Astrocyte of the hippocampus (primary cell): ENCODE results near the gene KRT76.

ENCODE experiments used
- DNase-seq: peaks from one replicate; pipeline ENCODE4 v3.0.0; 2011; ENCODE audit warnings: low read depth, low spot score

The KRT76 gene

GRCh38 chr12:52776913-52777395, at the start of gene KRT76:
Gene KRT76 (minus strand): TSS chr12:52777345. CDS start chr12:52777291, 54 bp downstream.
- no peak for DNase-seq

- DNase-seq: no peak
Observed at GRCh38 chr12:52825961-52826360, 48.8 kb upstream of the KRT76 start.

GRCh38 chr12:52824741-52825410, 47.7 kb upstream of the KRT76 start:
- DNase-seq: no peak

DNA sequence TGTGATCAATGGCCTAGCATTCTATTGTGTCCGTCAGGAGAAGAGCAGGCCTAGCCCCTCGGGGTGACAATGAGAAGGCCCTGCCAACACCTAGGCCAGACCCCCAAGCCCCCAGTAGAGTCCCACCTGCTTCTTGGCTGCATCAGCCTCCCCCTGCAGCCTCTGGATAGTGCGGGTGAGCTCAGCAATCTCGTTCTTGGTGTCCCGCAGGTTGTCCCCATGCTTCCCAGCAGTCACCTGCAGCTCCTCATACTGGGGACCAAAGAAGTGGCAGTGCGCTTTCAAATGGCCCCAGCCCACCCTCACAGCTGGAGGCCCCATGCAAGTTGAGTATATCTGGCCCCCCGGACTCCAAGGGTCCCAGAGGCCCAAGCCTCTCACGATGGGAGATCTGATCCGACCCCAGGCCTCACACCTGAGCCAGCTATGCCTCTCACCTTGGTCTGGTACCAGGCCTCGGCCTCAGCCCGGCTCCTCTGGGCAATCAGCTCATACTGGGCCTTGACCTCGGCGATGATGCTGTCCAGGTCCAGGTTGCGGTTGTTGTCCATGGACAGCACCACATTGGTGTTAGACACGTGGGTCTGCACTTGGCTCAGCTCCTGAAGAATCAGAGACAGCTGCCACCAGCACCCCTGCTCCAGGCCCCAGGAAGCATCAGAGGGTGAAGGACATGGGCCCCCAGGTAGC, 46.8 kb upstream of the KRT76 start:
- DNase-seq: no peak

- DNase-seq: no peak
Observed at GRCh38 chr12:52822771-52823510, 45.8 kb upstream of the KRT76 start.

- peak; percentile 13 for DNase-seq
Observed at GRCh38 chr12:52821826-52822660, 44.9 kb upstream of the KRT76 start.

- DNase-seq: no peak
Observed at GRCh38 chr12:52821071-52821730, 44.1 kb upstream of the KRT76 start.

GRCh38 chr12:52820521-52820920, 43.4 kb upstream of the KRT76 start:
- no peak for DNase-seq

DNA sequence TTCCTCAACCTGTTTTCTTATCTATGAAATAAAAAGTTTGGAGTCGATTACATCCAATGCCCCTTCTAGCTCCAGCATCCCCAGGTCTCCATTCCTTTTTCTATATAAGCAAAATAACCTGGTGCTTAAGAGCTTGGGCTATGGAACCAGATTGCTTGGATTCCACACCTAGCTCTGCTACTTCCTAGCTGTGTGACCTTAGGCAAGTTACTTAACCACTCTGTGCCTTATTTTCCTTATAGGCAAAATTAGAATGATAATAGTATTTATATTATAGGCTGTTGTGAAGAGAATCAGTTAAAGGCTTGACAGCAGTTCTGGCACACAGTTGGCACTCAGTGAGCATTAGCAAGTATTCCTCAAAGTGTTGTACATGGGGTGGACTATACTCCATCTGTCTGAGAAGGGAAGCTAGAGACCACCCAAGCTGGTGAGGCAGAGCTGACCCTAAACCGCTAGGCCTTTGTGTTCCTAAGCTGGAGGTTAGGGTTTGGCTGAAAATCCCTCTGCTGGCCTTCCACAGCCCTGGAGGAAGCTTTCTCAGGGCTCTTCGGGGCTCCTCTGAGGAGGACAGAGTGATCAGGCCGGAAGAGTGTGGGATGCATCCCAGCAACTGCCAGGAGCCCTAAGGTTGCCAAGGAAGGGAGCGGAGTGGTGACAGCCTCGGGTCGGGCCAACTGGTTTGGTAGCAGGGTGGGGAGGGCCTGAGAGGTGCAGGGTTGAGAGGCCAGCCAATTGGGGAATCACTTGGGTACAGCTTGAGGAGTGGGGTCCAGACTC, 42.8 kb upstream of the KRT76 start:
- DNase-seq: no peak

DNA sequence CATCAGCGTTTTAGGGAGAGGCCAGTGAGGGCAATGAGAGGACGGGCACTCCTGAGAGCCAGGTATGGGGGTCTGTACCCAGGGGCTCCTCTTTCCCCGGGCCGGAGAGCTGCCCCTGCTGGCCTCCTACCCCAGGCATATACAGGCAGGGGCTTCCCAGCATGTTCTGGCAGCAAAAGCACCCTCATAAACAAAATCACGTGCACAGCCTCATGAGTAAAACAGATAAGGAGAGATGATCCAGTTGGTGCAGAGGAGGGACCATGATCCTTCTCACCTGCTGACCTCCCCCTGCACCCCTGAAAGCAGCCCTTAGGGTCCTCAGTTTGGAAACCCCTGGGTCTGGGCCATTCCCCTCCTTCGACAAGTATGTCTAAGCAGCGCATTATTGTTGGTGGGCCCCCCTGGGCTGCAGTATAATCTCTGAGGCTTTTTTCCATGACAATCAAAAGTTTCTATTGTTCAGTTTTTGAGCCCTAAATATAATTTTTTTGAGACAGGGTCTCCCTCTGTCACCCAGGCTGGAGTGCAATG, 41.8 kb upstream of the KRT76 start:
- no peak for DNase-seq

- no peak for DNase-seq
Observed at GRCh38 chr12:52818388-52818787, 41.2 kb upstream of the KRT76 start.

- DNase-seq: no peak
Observed at GRCh38 chr12:52817699-52818238, 40.6 kb upstream of the KRT76 start.

DNA sequence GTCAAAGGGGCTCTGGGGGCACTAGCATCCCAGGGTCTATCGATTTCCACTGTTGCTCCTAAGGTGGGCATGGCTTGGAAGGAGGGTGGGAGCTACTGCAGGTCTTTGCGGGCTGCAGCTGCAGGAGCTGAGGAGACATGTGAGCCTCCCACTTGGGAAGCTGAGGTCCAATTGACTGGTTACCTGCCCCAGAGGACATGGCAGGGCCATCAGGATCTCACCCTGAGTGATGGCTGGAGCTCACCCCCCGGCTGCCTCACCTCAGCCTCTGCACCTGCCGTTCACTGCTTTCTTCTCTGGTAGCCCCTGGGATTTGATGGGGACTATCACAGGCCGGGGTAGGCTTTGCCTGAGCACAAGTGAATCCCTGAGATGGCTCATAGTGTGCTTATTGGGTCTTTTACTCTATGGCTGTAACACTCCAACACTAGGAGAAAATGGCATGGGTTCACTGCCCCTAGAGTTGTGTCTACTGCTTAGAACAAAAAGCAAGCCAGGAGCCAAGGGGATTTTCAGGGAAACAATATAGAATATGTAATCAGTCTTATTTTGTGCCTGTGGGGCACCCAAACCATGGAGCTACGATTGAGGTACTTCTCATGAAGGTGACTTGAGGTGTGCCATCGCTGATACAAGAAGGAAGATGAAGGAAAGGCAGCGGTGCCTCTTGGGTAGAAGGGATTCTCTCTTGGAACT, 40.0 kb upstream of the KRT76 start:
- no peak for DNase-seq

GRCh38 chr12:52815676-52816588, 38.8 kb upstream of the KRT76 start:
- no peak for DNase-seq

- no peak for DNase-seq
Observed at GRCh38 chr12:52815161-52815560, 38.0 kb upstream of the KRT76 start.

DNA sequence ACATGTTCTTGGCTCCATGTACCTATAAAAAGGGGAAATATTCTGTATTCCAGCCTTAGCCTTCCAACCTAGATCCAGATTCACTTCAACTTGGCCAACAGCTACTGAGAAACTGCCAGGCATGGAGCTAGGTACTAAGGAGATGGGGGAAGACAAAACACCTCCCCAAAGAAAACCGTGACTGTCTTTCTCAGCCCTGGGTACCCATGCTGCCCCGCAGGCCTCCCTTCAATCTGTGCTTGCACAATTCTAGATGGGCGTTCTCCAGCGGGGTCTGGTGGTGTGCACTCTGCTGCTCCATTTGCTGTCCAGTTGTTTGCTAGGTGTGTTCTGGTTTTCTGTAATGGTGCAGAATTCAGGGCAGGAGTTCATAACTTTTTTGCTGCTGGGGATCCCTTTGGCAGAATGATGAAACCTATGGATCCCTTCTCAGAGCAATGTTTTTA, 37.6 kb upstream of the KRT76 start:
- DNase-seq: no peak

DNA sequence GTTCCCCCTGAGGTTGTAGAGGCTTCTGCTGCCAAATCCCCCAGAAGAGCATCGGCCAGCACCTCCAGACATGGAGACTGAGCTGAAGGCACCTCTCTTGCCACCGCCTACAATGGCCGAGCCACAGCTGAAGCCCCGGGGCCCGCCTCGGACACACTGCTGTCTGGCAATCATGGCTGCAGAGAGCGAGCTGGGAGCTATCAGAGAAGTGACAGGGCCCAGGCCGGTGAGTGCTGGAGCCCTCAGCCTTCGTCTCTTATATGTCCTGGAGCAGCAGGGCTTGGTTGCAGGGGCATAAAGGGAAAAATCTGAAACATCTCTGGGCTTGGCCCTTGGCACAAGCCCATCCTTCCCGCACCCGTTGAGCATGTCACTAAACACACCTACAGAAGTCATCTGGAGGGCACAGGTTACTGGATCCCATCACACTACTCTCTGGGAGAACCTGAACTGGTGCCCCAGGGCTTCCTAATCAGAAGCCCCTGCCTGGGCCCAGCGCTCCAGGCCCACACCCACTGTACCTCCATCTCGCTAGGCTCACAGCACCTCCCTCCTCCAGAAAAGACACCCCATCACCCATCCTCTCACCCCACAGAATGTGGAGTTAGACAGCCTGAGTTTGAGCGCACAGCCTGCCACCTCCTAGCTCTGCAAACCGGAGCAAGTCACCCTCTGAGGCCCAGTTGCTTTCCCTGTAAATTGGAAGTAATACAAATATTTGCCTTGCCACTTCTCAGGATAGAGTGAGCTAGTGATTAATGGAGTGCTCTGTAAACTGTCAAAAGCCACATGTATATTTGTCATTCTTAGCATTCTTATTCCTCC, 37.0 kb upstream of the KRT76 start, which contains the start of gene KRT4:
Gene KRT4, minus strand, starts transcription at position 232 of the 825 bp plus-strand sequence. Its CDS starts 58 bp downstream, at position 174.
- DNase-seq: peak; percentile 54
